Measurements from ENCODE around the gene S100A8. TPM values are rescaled to one million over a fixed set of nuclear protein-coding genes. Genes with fewer than 3 reads are reported as not detected.
"Not testable (repeated sequence)": the region's sequence is repeated elsewhere in the genome, so short reads cannot be mapped to it uniquely, and the experiment has no call there.

Gene S100A8
- total RNA-seq, 2 experiments from 2014 or later: not detected

DNA sequence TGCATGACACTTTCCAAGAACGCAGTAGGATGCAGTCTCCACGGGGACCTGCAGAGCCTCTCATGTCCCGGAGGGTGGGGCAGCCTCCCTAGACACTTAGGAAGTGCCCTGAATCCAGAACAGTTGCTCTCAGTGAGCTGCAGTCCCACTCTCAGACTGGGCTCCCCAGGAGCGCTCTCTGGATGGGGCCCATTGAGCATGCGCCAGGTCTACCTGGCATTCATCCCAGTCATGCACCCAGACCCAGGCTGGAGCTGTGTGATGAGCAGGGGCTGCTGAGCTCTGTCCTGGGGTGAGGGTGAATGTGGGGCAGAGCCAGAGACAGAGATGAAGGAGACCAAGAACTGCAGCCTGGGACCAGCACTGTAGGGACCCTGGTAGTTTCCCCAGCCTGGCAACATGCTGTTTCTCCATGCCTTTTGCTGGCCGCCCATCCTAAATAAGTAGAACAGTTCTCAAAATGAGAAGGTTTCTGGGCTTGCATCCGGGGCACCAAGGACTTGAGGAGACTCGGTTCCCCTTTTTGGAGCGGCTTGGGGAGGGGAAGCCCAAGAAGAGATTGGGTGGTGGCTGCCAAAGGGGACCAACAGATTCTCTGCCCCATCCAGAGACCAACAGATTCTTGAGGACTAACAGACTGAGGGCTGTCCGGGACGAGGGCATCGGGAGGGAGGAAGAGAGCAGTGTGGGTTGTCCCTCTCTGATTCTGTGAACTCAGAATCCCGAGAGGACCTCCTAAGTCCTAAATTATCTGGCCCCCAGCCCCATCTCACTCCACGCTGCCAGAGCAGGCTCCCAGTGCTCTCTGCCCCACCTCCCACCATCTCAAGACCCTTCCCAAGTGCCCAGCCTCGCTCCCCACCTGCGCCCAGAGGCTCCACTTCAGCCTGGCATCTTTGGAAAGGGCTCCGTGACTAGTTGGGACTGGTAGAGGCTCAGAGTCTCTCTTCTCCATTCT lies 41.2 kb downstream of the S100A8 start:
- CTCF ChIA-PET: interaction anchor here (6.4 kb wide), 1 partner anchor 147 kb away, joined by 126 read pairs; no protein-coding TSS in a partner anchor
- Mint-ChIP-seq H3K4me3 (no peak overlapping the region), H3K36me3 (no peaks in the 10 kb centered on the region), H3K9me3 (ENCODE audit: low read depth) (no peaks in the 10 kb centered on the region), H3K27me3 (peaks cover 46% of the 10 kb centered on the region), H3K27ac (no peak overlapping the region), H3K4me1 (peaks cover 19% of the 10 kb centered on the region)
- no peak for DNase-seq
- ATAC-seq: no peak

- no peaks in the 10 kb centered on the region for H3K36me3 Mint-ChIP-seq
- H3K4me1 Mint-ChIP-seq: peaks cover 25% of the 10 kb centered on the region
- no peak within 1 kb of the TSS for H3K4me3 Mint-ChIP-seq
- peaks cover 49% of the 10 kb centered on the region for H3K27me3 Mint-ChIP-seq
- H3K27ac Mint-ChIP-seq: no peak within 1 kb of the TSS
- ATAC-seq: no peak
- CTCF ChIA-PET: no interaction called here
- no peak for DNase-seq
- H3K9me3 Mint-ChIP-seq (ENCODE audit: low read depth): no peaks in the 10 kb centered on the region
These were observed 42.1 kb downstream of the S100A8 start, which contains the start of gene PGLYRP4 for GRCh38 chr1:153348511-153349362. Gene PGLYRP4 (minus strand): TSS chr1:153348841. CDS start chr1:153347932, 909 bp downstream.

- CTCF ChIA-PET: no interaction called here
- DNase-seq: no peak
- H3K4me3 Mint-ChIP-seq: no peak overlapping the region
- peaks cover 52% of the 10 kb centered on the region for H3K27me3 Mint-ChIP-seq
- no peaks in the 10 kb centered on the region for H3K9me3 Mint-ChIP-seq (ENCODE audit: low read depth)
- no peak for ATAC-seq
- no peaks in the 10 kb centered on the region for H3K36me3 Mint-ChIP-seq
- H3K27ac Mint-ChIP-seq: no peak overlapping the region
- H3K4me1 Mint-ChIP-seq: peaks cover 29% of the 10 kb centered on the region
These were observed 43.0 kb downstream of the S100A8 start for GRCh38 chr1:153347856-153348255.

- CTCF ChIA-PET: interaction anchor here (0.8 to 1.0 kb wide), 2 partner anchors 9 to 12 kb away, joined by 3 read pairs; no protein-coding TSS in a partner anchor
- peaks cover 59% of the 10 kb centered on the region for H3K27me3 Mint-ChIP-seq
These were observed 43.8 kb downstream of the S100A8 start for GRCh38 chr1:153347049-153347448.

DNA sequence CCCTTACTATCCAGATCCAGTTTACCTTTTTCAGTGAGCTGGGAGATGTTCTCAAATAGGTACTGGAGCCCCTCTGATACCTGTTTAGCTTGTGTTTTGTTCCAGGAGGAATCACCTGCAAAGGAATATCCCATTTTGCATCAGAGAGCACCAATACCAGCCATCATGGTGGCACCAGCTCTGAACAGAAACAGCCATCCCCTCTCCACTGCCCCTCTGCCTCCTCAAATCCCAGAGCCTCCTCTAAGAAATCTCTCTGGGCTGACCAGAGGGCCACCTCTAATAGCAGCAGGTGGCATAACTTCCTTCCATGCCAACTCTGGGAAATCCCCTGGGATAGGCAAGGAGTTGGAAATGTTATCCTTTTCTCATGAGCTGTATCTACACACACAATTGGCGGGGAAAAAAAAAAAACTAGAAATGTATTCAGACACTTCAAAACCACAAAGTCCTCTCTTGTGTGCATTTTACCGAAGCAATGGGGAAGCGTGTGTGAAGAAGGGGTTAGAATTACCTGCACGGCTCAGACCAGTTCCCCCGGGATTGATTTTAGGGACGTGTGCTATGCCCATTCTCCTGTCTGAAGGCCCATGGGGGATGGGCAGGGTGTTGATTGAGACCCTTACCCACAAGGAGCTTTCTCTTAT lies 44.7 kb downstream of the S100A8 start:
- Mint-ChIP-seq H3K36me3 (no peaks in the 10 kb centered on the region), H3K27ac (no peak overlapping the region), H3K4me1 (peaks cover 29% of the 10 kb centered on the region), H3K27me3 (peaks cover 60% of the 10 kb centered on the region), H3K4me3 (no peak overlapping the region), H3K9me3 (ENCODE audit: low read depth) (no peaks in the 10 kb centered on the region)
- no peak for DNase-seq
- no peak for ATAC-seq
- CTCF ChIA-PET: interaction anchor here (0.8 to 1.2 kb wide), 4 partner anchors 9 to 692 kb away, joined by 3 to 5 read pairs (median 3); no protein-coding TSS in a partner anchor

More at GRCh38 chr1:153347049-153347448, 43.8 kb downstream of the S100A8 start:
- not testable (repeated sequence) for ATAC-seq; H3K9me3 Mint-ChIP-seq (ENCODE audit: low read depth); H3K4me3 Mint-ChIP-seq; H3K36me3 Mint-ChIP-seq; H3K27ac Mint-ChIP-seq; DNase-seq
- peaks cover 29% of the 10 kb centered on the region for H3K4me1 Mint-ChIP-seq

GRCh38 chr1:153345187-153346076 lies 45.4 kb downstream of the S100A8 start:
- Mint-ChIP-seq H3K36me3 (no peaks in the 10 kb centered on the region), H3K4me3 (no peak overlapping the region), H3K4me1 (peaks cover 36% of the 10 kb centered on the region), H3K9me3 (ENCODE audit: low read depth) (no peaks in the 10 kb centered on the region), H3K27ac (no peak overlapping the region), H3K27me3 (peaks cover 58% of the 10 kb centered on the region)
- no peak for ATAC-seq
- CTCF ChIA-PET: interaction anchor here (0.9 to 1.2 kb wide), 2 partner anchors 149 to 691 kb away, joined by 3 to 5 read pairs; no protein-coding TSS in a partner anchor
- DNase-seq: no peak

DNA sequence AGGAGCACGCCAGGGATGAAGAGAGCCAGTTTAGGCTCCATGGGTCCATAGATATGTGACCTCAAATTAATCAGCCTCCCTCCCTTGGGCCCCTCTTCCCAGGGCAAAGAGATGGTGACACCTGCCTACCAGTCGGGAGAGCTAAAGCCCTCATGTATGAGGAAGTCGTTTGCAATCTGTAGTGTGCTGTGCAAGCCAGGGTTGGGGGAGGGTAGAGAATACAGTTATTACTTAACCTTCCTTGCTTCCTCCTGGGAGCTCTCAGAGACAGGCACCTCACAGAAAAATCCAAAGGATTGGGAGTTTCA lies 46.2 kb downstream of the S100A8 start:
- no peak overlapping the region for H3K4me3 Mint-ChIP-seq
- H3K27ac Mint-ChIP-seq: no peak overlapping the region
- H3K4me1 Mint-ChIP-seq: peaks cover 43% of the 10 kb centered on the region

DNA sequence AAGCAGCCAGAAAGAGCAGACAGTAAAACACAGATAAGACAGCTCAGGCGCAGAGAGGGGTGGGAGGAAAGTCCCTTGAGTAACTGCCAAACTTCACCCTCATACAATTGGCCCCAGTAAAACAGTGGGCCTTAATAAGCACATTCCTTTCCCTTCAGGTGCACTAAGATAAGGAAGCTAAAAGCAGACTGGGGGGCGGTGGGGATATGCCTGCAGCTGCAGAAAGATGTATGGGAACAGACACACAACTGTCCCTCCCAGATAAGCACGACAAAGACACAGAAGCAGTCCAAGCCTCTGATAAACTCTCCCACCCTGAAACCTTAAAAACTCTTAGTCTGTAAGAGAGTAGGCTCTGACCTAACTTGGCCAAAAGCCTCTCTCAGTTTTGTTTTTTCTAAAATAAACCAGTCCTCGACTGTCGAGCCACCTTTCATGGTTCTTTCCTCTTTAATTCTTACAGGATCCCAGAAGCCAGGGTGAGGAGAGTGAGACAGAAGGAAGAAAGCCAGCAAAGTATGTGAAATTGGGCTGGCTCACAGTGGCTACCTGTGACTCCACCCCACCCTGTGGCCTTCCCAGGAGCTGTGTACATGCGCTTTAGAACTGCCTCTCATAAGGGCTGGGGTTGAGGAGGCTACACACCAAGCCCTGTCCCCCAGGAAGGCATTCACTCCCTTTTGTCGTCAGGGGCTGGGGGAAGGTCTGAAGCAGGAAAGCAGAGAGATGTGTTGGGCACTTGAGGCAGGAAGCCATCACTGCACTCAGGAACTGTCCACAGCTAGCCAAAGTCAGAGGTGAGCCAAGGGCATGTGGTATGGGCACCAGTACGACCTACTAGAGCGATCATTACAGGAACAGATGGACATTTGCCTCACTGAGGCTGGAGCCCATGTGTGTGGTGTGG lies 46.8 kb downstream of the S100A8 start:
- ATAC-seq (no peak), DNase-seq (no peak)
- no peaks in the 10 kb centered on the region for H3K36me3 Mint-ChIP-seq
- no peaks in the 10 kb centered on the region for H3K9me3 Mint-ChIP-seq (ENCODE audit: low read depth)
- H3K4me1 Mint-ChIP-seq: peaks cover 45% of the 10 kb centered on the region
- CTCF ChIA-PET: interaction anchor here (0.9 to 2.1 kb wide), 3 partner anchors 8 to 10 kb away, joined by 3 to 5 read pairs (median 4); no protein-coding TSS in a partner anchor
- no peak overlapping the region for H3K4me3 Mint-ChIP-seq
- no peak overlapping the region for H3K27ac Mint-ChIP-seq
- H3K27me3 Mint-ChIP-seq: peaks cover 51% of the 10 kb centered on the region

More for the DNA sequence above, 46.2 kb downstream of the S100A8 start:
- CTCF ChIA-PET: no interaction called here
- no peak for DNase-seq
- no peak for ATAC-seq
- Mint-ChIP-seq H3K27me3 (peaks cover 56% of the 10 kb centered on the region), H3K36me3 (no peaks in the 10 kb centered on the region), H3K9me3 (ENCODE audit: low read depth) (no peaks in the 10 kb centered on the region)

GRCh38 chr1:153343040-153343681 lies 47.7 kb downstream of the S100A8 start:
- no peak for ATAC-seq
- no peak for DNase-seq
- Mint-ChIP-seq H3K27ac (no peak overlapping the region), H3K4me1 (peaks cover 45% of the 10 kb centered on the region), H3K9me3 (ENCODE audit: low read depth) (no peaks in the 10 kb centered on the region), H3K36me3 (no peaks in the 10 kb centered on the region), H3K4me3 (no peak overlapping the region), H3K27me3 (peaks cover 55% of the 10 kb centered on the region)
- CTCF ChIA-PET: interaction anchor here (0.9 to 2.1 kb wide), 3 partner anchors 7 to 11 kb away, joined by 3 to 5 read pairs (median 4); no protein-coding TSS in a partner anchor

DNA sequence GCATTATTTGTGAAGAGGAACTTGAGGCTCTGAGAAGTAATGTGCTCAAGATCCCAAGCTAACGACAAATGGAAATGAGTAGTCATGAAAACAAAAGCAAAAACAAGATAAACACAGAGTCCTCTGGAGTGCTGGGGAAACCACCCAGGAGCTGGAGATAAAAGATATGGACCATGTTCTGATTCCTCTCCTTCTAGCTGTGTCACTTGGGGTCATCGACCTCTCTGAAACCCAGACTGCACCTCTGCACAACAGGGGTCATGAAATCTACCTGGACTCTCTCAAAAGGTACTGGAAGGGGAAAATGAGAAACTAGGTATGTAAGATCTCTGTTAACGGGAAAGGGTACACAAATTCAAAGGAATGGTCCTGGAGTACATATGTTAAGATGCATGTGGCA lies 48.7 kb downstream of the S100A8 start:
- Mint-ChIP-seq H3K27ac (no peak overlapping the region), H3K27me3 (peaks cover 52% of the 10 kb centered on the region)
- DNase-seq: no peak

GRCh38 chr1:153341431-153341934 lies 49.4 kb downstream of the S100A8 start:
- H3K9me3 Mint-ChIP-seq (ENCODE audit: low read depth): no peaks in the 10 kb centered on the region
- no peak overlapping the region for H3K4me3 Mint-ChIP-seq
- H3K27me3 Mint-ChIP-seq: peaks cover 45% of the 10 kb centered on the region
- DNase-seq: no peak
- H3K4me1 Mint-ChIP-seq: peaks cover 42% of the 10 kb centered on the region
- ATAC-seq: no peak
- CTCF ChIA-PET: interaction anchor here (1.2 kb wide), 1 partner anchor 153 kb away, joined by 3 read pairs; no protein-coding TSS in a partner anchor
- H3K36me3 Mint-ChIP-seq: no peaks in the 10 kb centered on the region
- H3K27ac Mint-ChIP-seq: no peak overlapping the region

More for the DNA sequence above, 48.7 kb downstream of the S100A8 start:
- no peaks in the 10 kb centered on the region for H3K9me3 Mint-ChIP-seq (ENCODE audit: low read depth)
- no peak for ATAC-seq
- no peak overlapping the region for H3K4me3 Mint-ChIP-seq
- H3K4me1 Mint-ChIP-seq: peaks cover 45% of the 10 kb centered on the region
- CTCF ChIA-PET: interaction anchor here (1.2 to 2.1 kb wide), 2 partner anchors 12 to 153 kb away, joined by 3 to 5 read pairs; no protein-coding TSS in a partner anchor
- H3K36me3 Mint-ChIP-seq: no peaks in the 10 kb centered on the region

Data from activated CD8-positive, alpha-beta memory T cell treated with anti-CD3 and anti-CD28 coated beads, Interleukin-2, amount 10 ng/mL, durations not matched to agents 7 days and 5 days (primary cell).